Measurements from ENCODE around the gene REPIN1. TPM values are rescaled to one million over a fixed set of nuclear protein-coding genes. Genes with fewer than 3 reads are reported as not detected.

The REPIN1 gene
- total and polyA plus RNA-seq, 9 of the 15 experiments (the other 6 are each of a cell fraction or from before 2014, with no cell fraction given), result 8.1 to 283 (median 94.3) TPM

DNA sequence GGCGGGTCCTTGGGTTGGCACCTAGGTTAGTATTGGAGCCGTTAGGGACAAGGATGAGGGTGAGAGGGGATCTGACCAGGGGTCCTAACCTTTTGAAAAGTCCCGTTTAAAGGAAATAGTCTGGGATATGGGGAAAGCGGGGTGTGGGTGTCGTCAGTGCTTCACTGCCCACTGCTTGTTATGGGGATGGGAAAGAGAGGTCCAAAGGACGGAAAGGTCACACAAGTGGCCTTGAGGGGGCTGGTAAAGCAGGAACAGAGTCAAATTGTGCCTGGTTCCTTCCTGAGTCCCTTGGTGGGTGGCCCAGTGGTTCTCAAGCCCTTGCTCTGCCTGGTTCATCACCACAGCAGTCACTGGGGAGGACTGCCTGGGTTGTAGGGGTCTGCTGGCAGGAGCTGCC, 7.9 kb downstream of the REPIN1 start:
- FAIRE-seq, result no peak
- H3K9me1 ChIP-seq (ENCODE audit: control insufficient read depth, insufficient read depth, low read length), result peaks cover 5% of the 10 kb centered on the region
- intact Hi-C loops (cut with micrococcal nuclease), result no loop called here
- DNase-seq (ENCODE audit: extremely low read depth in 1 of 4, low spot score in 3 of 4), result no peak
- in situ Hi-C loops (cut with MboI), result no loop called here
- no peak overlapping the region for H3K4me3 ChIP-seq
- BruUV-seq (replicated peaks), result no TSS peak
- no peak overlapping the region for H3K4me2 ChIP-seq (ENCODE audit: insufficient read depth, low read length)
- H3K79me2 ChIP-seq (ENCODE audit: control insufficient read depth, insufficient read depth, low read length), result peaks cover 57% of the 10 kb centered on the region
- H3K36me3 ChIP-seq (ENCODE audit: control insufficient read depth, insufficient read depth, low read length), result peaks cover 40% of the 10 kb centered on the region; the same call in 2 of the 3 replicates
- peak overlapping the region in 1 of 2 experiments; percentile 10; a peak in 1 of 4 replicates for H3K9ac ChIP-seq (ENCODE audit: insufficient read depth in 1 of 2, low read depth in 2 of 2, low read length in 2 of 2)
- H3K4me1 ChIP-seq (replicated peaks in 1 of 2; ENCODE audit: control insufficient read depth in 2 of 2, insufficient read depth in 2 of 2, low read length in 2 of 2), result peaks cover 44 to 57% of the 10 kb centered on the region in 2 experiments
- POLR2A ChIA-PET, result interaction anchor here (0.7 to 2.1 kb wide), 2 partner anchors 7 to 31 kb away, joined by 3 to 30 read pairs; partner anchors contain the start of gene REPIN1
- peaks cover 8% of the 10 kb centered on the region for H4K20me1 ChIP-seq (replicated peaks; ENCODE audit: control insufficient read depth, insufficient read depth, low read length)
- ATAC-seq, result no peak
- H3K9me3 ChIP-seq (replicated peaks; ENCODE audit: control insufficient read depth, insufficient read depth, low read depth, low read length), result no peaks in the 10 kb centered on the region
- no peak overlapping the region for H3K27ac ChIP-seq (ENCODE audit: extremely low read depth, low read depth, low read length)
- CTCF ChIA-PET (ENCODE audit: low intra/inter-chr PET ratio), result no interaction called here
- no peak overlapping the region for H2AFZ ChIP-seq (ENCODE audit: low read depth, low read length)
- H3K27me3 ChIP-seq (ENCODE audit: control insufficient read depth in 2 of 2, insufficient read depth in 2 of 2, low read length in 2 of 2), result no peaks in the 10 kb centered on the region
- WGBS (ENCODE audit: insufficient coverage, low coverage, missing lambda C conversion rate), result 74% methylated on average over 6 of the region's 6 CpGs
- TF ChIP-seq ZNF699 (CRISPR knock-in tag; IDR thresholded peaks at IDR 0.05; ENCODE audit: insufficient replicate concordance) (no peak), POLR2G (IDR thresholded peaks at IDR 0.05; ENCODE audit: low read depth, low read length) (no peak), THAP7 (CRISPR knock-in tag; IDR thresholded peaks at IDR 0.05) (0 out of 2 replicates have a peak, but pooled peaks have one; percentile 12), ZNF830 (CRISPR knock-in tag; IDR thresholded peaks at IDR 0.05) (no peak), KDM5B (IDR thresholded peaks at IDR 0.05; ENCODE audit: insufficient replicate concordance, low read depth, low read length) (peak; percentile 27), RAD51 (IDR thresholded peaks at IDR 0.05; ENCODE audit: borderline replicate concordance, low read depth) (no peak), ZNF263 (CRISPR knock-in tag; IDR thresholded peaks at IDR 0.05; ENCODE audit: borderline replicate concordance) (no peak), MAFK (IDR thresholded peaks at IDR 0.05; ENCODE audit: low read length) (no peak), GABPA (tag; conservative IDR thresholded peaks at IDR 0.05; ENCODE audit: low read depth) (no peak), ZNF311 (CRISPR knock-in tag; IDR thresholded peaks at IDR 0.05) (no peak), ZBTB33 (CRISPR knock-in tag; IDR thresholded peaks at IDR 0.05) (no peak), POLR2B (IDR thresholded peaks at IDR 0.05; ENCODE audit: low read depth, partially characterized antibody) (no peak), ZNF239 (CRISPR knock-in tag; IDR thresholded peaks at IDR 0.05) (no peak)
- TF ChIP-seq, protein P1, sequence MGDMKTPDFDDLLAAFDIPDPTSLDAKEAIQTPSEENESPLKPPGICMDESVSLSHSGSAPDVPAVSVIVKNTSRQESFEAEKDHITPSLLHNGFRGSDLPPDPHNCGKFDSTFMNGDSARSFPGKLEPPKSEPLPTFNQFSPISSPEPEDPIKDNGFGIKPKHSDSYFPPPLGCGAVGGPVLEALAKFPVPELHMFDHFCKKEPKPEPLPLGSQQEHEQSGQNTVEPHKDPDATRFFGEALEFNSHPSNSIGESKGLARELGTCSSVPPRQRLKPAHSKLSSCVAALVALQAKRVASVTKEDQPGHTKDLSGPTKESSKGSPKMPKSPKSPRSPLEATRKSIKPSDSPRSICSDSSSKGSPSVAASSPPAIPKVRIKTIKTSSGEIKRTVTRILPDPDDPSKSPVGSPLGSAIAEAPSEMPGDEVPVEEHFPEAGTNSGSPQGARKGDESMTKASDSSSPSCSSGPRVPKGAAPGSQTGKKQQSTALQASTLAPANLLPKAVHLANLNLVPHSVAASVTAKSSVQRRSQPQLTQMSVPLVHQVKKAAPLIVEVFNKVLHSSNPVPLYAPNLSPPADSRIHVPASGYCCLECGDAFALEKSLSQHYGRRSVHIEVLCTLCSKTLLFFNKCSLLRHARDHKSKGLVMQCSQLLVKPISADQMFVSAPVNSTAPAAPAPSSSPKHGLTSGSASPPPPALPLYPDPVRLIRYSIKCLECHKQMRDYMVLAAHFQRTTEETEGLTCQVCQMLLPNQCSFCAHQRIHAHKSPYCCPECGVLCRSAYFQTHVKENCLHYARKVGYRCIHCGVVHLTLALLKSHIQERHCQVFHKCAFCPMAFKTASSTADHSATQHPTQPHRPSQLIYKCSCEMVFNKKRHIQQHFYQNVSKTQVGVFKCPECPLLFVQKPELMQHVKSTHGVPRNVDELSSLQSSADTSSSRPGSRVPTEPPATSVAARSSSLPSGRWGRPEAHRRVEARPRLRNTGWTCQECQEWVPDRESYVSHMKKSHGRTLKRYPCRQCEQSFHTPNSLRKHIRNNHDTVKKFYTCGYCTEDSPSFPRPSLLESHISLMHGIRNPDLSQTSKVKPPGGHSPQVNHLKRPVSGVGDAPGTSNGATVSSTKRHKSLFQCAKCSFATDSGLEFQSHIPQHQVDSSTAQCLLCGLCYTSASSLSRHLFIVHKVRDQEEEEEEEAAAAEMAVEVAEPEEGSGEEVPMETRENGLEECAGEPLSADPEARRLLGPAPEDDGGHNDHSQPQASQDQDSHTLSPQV (IDR thresholded peaks at IDR 0.05), result no peak
- TF ChIP-seq, protein P2, sequence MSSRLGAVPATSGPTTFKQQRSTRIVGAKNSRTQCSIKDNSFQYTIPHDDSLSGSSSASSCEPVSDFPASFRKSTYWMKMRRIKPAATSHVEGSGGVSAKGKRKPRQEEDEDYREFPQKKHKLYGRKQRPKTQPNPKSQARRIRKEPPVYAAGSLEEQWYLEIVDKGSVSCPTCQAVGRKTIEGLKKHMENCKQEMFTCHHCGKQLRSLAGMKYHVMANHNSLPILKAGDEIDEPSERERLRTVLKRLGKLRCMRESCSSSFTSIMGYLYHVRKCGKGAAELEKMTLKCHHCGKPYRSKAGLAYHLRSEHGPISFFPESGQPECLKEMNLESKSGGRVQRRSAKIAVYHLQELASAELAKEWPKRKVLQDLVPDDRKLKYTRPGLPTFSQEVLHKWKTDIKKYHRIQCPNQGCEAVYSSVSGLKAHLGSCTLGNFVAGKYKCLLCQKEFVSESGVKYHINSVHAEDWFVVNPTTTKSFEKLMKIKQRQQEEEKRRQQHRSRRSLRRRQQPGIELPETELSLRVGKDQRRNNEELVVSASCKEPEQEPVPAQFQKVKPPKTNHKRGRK (tag; IDR thresholded peaks at IDR 0.05), result no peak

All from K562 (cell line).